Uterus (tissue), 2 donors: ENCODE results near the gene OR2AT4.

Experiments
- CTCF ChIP-seq, 4 experiments: fragments of 200-600 bp in 2 of 4; fragments of 450-650 bp in 2 of 4; sonication (generic) in 2 of 4; IDR thresholded peaks; one replicate each; pipeline ENCODE4 v1.5.1; 2016 to 2019; ENCODE audit warnings: antibody characterized with exemption in 4 of 4, mild to moderate bottlenecking in 2 of 4, moderate library complexity in 1 of 4
- POLR2A ChIP-seq, 2 donors: fragments of 450-650 bp; IDR thresholded peaks; one replicate each; pipeline ENCODE4 v1.6.1; 2016; ENCODE audit warnings: antibody characterized with exemption in 2 of 2, mild to moderate bottlenecking in 1 of 2, moderate library complexity in 1 of 2

DNA sequence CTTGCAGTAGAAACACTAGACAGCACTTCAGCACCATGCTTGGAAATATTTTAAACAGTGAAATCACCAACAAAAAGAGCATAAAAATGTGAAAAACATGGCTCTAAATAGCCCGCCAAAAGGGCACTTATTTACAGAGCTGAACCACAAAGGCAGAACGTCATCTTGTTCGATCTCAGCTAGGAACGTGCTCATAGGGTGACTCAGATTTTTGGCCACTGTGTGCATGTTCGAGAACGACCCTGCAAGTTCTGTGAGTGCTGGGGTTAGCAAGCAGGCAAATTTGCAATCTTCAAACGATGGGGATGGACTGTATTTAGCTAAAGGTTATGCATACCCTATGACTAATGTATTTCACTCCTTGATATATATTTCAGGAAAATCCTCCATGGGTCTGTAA is 30.6 kb downstream of the OR2AT4 start:
- no peak for TF ChIP-seq CTCF (IDR thresholded peaks at IDR 0.05)
- TF ChIP-seq POLR2A (IDR thresholded peaks at IDR 0.05), result no peak
